Central memory CD4-positive, alpha-beta T cell (primary cell): ENCODE results near the gene CD69.
"Not testable (repeated sequence)": the region's sequence is repeated elsewhere in the genome, so short reads cannot be mapped to it uniquely, and the experiment has no call there.

ENCODE experiments used
- DNase-seq: peaks from one replicate; pipeline ENCODE4 v3.0.0; 2022

Gene CD69

DNA sequence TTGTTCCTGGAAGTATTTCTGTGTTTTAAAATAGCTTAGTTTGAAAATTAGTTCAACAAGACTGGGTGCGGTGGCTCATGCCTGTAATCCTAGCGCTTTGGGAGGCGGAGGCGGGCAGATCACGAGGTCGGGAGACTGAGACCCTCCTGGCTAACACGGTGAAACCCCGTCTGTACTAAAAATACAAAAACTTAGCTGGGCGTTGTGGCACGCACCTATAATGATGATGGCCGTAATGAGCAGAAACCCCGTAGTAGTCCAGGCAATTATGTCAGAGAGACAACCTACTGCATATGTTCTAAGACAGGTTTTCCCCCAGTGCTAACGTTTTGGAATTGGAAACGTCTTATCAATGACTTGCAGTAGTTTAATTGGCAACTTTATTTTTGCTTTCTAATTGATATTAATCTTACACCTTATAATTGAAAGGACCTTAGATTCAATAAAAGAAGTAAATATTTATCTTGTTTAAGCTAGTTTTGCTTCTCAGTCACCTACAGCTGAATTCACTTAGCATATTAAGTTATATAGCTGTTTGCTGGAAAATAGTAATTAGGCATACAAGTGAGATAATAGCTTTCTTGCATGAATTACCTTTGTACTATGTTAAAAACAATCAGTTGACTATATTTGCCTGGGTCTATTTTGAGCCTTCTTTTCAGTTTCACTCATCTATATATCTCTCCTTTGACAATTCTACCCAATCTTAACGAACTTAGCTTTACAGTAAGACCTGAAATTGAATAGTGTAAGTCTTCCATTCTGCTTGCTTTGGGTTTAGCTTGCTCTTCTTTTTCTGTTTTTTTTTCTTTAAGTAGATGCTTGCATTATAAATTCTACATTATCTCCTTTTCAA, 43.4 kb downstream of the CD69 start:
- DNase-seq: no peak

- DNase-seq: not testable (repeated sequence)
Observed at GRCh38 chr12:9713032-9713558, 47.6 kb downstream of the CD69 start.

GRCh38 chr12:9711664-9712063, 49.0 kb downstream of the CD69 start:
- no peak for DNase-seq

DNA sequence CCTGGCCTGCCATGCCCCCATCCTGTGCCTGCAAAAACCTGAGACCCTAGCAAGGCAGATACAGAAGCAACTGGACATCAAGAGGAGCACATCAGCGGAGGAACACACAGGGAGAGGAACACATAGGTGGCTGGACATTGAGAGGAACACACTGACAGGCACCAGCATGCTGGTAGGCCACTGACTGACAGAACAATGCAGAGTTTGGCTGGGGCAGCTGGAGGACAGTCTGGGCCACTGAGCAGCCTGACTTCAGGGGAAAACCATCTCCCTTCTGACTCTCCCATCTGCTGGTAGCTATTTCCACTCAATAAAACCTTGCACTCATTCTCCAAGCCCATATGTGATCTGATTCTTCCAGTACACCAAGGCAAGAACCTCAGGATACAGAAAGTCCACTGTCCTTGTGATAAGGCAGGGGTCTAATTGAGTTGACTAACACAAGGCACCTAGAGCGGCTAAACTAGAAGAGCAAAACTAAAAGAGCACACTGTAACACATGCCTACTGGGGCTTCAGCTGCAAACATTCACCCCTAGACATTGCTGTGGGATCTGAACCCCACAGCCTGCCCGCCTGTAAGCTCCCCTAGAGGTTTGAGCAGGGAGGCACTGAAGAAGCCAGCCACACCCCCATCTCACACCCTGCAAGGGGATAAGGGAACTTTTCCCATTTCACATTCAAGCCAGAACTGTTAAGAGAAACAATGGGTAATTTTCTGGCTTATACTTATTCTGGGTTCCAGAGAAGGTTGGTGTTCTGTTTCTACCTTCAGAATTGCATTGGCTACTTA, 49.9 kb downstream of the CD69 start:
- DNase-seq: no peak

DNA sequence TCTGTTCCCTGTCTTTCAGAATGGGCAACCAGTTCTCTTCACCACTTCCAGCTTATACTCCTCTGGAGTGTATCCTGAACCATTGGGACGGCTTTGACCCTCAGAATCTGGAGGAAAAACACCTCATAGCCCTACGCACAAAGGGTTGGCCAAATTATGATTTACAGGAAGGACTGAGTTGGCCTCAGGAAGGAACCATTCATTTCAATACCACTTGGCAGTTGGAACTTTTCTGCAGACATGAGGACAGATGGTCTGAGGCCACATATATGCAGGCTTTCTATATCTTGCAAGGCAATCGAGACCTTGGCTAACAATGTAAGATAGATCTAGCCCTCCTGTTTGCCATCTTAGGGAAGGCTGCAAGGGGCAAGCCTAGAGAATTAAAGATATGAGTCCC, 51.8 kb downstream of the CD69 start:
- no peak for DNase-seq

- peak; percentile 69 for DNase-seq
Observed at GRCh38 chr12:9707864-9708808, 52.6 kb downstream of the CD69 start.

DNA sequence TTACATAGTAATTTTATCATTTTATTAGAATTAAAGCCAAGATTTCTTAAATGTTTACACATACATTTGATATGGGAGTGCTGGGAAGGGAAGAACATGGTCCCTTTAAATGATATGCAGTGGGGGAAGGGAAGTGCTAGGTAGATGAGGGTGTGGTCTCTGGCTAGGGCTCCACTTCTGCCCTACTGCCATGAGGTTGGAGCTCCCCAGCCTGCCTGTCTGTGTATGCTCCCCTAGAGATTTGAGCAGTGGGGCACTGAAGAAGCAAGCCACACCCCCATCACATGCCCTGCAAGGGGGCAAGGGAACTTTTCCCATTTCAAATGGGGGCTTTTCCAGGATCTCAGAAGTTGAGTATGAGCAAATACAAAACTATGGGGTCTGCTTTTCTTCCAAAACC, 53.3 kb downstream of the CD69 start:
- DNase-seq: no peak

DNA sequence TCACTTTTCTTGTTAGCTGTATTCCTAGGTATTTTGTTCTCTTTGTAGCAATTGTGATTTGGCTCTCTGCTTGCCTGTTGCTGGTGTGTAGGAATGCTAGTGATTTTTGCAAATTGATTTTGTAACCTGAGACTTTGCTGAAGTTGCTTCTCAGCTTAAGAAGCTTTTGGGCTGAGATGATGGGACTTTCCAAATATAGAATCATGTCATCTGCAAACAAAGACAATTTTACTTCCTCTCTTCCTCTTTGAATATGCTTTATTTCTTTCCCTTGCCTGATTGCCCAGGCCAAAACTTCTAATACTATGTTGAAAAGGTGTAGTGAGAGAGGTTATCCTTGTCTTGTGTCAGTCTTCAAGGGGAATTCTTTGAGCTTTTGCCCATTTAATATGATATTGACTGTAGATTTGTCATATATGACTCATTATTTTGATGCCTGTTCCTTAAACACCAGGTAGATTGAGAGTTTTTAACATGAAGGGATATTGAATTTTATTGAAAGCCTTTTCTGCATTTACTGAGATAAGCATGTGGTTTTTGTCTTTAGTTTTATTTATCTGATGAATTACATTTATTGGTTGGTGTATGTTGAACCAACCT, 54.5 kb downstream of the CD69 start:
- DNase-seq: no peak

GRCh38 chr12:9704561-9704960, 56.1 kb downstream of the CD69 start:
- not testable (repeated sequence) for DNase-seq
